Measurements from ENCODE around the gene CPVL. TPM values are rescaled to one million over a fixed set of nuclear protein-coding genes. Genes with fewer than 3 reads are reported as not detected.

CPVL gene
- total RNA-seq, 1 experiment from 2014 or later, result 62.7 TPM

DNA sequence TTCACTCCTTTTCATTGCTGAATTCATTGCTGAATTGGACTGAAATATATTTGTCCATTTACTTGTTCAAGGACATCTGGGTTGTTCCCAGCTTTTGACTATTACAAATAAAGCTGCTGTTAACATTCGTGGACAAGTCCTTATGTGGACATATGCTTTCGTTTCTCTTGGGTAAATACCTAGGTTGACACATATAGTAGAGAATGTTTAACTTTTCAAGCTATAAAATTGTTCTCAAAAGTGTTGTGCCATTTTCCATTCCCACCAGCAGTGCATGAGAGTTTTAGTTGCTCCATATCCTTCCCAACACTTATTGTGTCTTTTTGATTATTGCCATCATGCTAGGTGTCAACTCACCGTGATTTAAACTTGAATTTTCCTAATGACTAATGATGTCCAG, 17.5 kb upstream of the CPVL start:
- no peak overlapping the region for H3K27ac Mint-ChIP-seq (ENCODE audit: unreplicated experiment)
- no peak for DNase-seq
- CTCF ChIA-PET, result interaction anchor here (0.6 kb wide), 1 partner anchor 73 kb away, joined by 6 read pairs; no protein-coding TSS in a partner anchor
- peaks cover 6% of the 10 kb centered on the region for H3K9me3 Mint-ChIP-seq (ENCODE audit: low read depth, unreplicated experiment)
- H3K4me3 Mint-ChIP-seq (ENCODE audit: low read depth, unreplicated experiment), result no peak overlapping the region
- H3K27me3 Mint-ChIP-seq (ENCODE audit: unreplicated experiment), result peaks cover 12% of the 10 kb centered on the region
- TF ChIP-seq, protein P1, sequence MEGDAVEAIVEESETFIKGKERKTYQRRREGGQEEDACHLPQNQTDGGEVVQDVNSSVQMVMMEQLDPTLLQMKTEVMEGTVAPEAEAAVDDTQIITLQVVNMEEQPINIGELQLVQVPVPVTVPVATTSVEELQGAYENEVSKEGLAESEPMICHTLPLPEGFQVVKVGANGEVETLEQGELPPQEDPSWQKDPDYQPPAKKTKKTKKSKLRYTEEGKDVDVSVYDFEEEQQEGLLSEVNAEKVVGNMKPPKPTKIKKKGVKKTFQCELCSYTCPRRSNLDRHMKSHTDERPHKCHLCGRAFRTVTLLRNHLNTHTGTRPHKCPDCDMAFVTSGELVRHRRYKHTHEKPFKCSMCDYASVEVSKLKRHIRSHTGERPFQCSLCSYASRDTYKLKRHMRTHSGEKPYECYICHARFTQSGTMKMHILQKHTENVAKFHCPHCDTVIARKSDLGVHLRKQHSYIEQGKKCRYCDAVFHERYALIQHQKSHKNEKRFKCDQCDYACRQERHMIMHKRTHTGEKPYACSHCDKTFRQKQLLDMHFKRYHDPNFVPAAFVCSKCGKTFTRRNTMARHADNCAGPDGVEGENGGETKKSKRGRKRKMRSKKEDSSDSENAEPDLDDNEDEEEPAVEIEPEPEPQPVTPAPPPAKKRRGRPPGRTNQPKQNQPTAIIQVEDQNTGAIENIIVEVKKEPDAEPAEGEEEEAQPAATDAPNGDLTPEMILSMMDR (IDR thresholded peaks at IDR 0.05; ENCODE audit: unreplicated experiment), result no peak
- H3K4me1 Mint-ChIP-seq (ENCODE audit: low read depth, unreplicated experiment), result no peaks in the 10 kb centered on the region
- no TSS peak for BruUV-seq (replicated peaks)
- intact Hi-C loops (cut with micrococcal nuclease; ENCODE audit: unreplicated experiment), result no loop called here
- no peaks in the 10 kb centered on the region for H3K36me3 Mint-ChIP-seq (ENCODE audit: insufficient read depth, unreplicated experiment)

- CTCF ChIA-PET, result no interaction called here
- intact Hi-C loops (cut with micrococcal nuclease; ENCODE audit: unreplicated experiment), result no loop called here
- no TSS peak for BruUV-seq (replicated peaks)
Observed at GRCh38 chr7:29162577-29162976, 16.2 kb upstream of the CPVL start.

DNA sequence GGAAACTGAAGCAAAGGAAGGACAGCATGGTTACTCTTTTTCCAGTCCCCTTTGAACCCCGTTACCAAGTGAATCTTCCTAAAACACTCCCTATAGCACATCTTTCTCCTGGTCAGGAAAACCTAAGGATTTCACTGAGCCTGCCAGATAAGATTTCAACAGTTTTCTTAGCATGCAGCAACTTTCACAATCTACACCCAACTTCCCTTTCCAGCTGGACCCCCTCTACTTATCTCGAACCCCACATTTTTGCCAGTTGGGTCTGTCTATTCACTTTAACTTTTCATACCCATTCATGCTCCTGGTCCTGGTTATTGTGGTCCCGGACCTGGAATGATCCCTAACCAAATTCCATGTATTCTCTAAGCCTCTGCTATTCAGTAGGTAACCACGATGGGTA, 14.9 kb upstream of the CPVL start:
- Mint-ChIP-seq H3K27ac (ENCODE audit: unreplicated experiment) (no peak overlapping the region), H3K36me3 (ENCODE audit: insufficient read depth, unreplicated experiment) (no peaks in the 10 kb centered on the region)
- BruUV-seq (replicated peaks), result no TSS peak

More at GRCh38 chr7:29162577-29162976, 16.2 kb upstream of the CPVL start:
- no peaks in the 10 kb centered on the region for H3K36me3 Mint-ChIP-seq (ENCODE audit: insufficient read depth, unreplicated experiment)
- no peak for DNase-seq
- H3K9me3 Mint-ChIP-seq (ENCODE audit: low read depth, unreplicated experiment), result peaks cover 6% of the 10 kb centered on the region
- TF ChIP-seq, protein P1 (IDR thresholded peaks at IDR 0.05; ENCODE audit: unreplicated experiment), result no peak
- peaks cover 22% of the 10 kb centered on the region for H3K27me3 Mint-ChIP-seq (ENCODE audit: unreplicated experiment)
- H3K4me1 Mint-ChIP-seq (ENCODE audit: low read depth, unreplicated experiment), result no peaks in the 10 kb centered on the region
- no peak overlapping the region for H3K4me3 Mint-ChIP-seq (ENCODE audit: low read depth, unreplicated experiment)
- H3K27ac Mint-ChIP-seq (ENCODE audit: unreplicated experiment), result no peak overlapping the region

DNA sequence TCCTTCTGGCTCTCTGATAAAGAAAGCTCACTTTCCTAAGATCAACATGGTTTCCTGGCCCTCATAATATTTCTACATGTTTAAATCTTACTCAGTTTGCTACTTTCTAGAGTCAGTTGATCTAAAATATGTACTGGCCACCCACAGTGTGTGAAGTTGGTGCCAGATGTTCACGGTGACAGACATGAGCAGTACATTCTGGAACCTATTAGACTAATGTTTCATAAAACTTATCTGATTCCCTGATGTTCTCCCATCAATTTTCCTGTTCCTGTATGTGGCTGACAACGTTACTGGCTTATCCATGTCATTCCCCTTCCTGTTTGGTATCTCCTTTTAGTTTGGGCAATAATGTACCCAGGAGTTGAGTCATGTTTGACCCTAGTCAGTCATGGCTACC, 13.7 kb upstream of the CPVL start:
- Mint-ChIP-seq H3K9me3 (ENCODE audit: low read depth, unreplicated experiment) (no peaks in the 10 kb centered on the region), H3K36me3 (ENCODE audit: insufficient read depth, unreplicated experiment) (no peaks in the 10 kb centered on the region), H3K4me3 (ENCODE audit: low read depth, unreplicated experiment) (no peak overlapping the region), H3K27ac (ENCODE audit: unreplicated experiment) (no peak overlapping the region), H3K27me3 (ENCODE audit: unreplicated experiment) (peaks cover 28% of the 10 kb centered on the region), H3K4me1 (ENCODE audit: low read depth, unreplicated experiment) (no peaks in the 10 kb centered on the region)
- TF ChIP-seq, protein P1 (IDR thresholded peaks at IDR 0.05; ENCODE audit: unreplicated experiment), result no peak
- no TSS peak for BruUV-seq (replicated peaks)
- no peak for DNase-seq
- CTCF ChIA-PET, result no interaction called here
- intact Hi-C loops (cut with micrococcal nuclease; ENCODE audit: unreplicated experiment), result no loop called here

More for the DNA sequence above, 14.9 kb upstream of the CPVL start:
- H3K9me3 Mint-ChIP-seq (ENCODE audit: low read depth, unreplicated experiment), result peaks cover 4% of the 10 kb centered on the region
- H3K4me1 Mint-ChIP-seq (ENCODE audit: low read depth, unreplicated experiment), result no peaks in the 10 kb centered on the region
- CTCF ChIA-PET, result no interaction called here
- DNase-seq, result no peak
- no peak overlapping the region for H3K4me3 Mint-ChIP-seq (ENCODE audit: low read depth, unreplicated experiment)
- TF ChIP-seq, protein P1 (IDR thresholded peaks at IDR 0.05; ENCODE audit: unreplicated experiment), result no peak
- peaks cover 28% of the 10 kb centered on the region for H3K27me3 Mint-ChIP-seq (ENCODE audit: unreplicated experiment)
- intact Hi-C loops (cut with micrococcal nuclease; ENCODE audit: unreplicated experiment), result no loop called here

Data from Calu3 (cell line).